ENCODE results near the gene TARBP1.

The TARBP1 gene

GRCh38 chr1:234477386-234478151, 1.4 kb downstream of the TARBP1 start:
- Mint-ChIP-seq H3K27me3 (peaks cover 8% of the 10 kb centered on the region), H3K27ac (peak overlapping the region; percentile 73), H3K4me1 (ENCODE audit: low read depth) (peaks cover 74% of the 10 kb centered on the region), H3K36me3 (ENCODE audit: low read depth) (peaks cover 11% of the 10 kb centered on the region), H3K9me3 (no peaks in the 10 kb centered on the region), H3K4me3 (peak overlapping the region; percentile 92)

- Mint-ChIP-seq H3K27ac (peak overlapping the region; percentile 33), H3K4me3 (peak overlapping the region; percentile 72), H3K27me3 (no peaks in the 10 kb centered on the region), H3K9me3 (no peaks in the 10 kb centered on the region), H3K36me3 (ENCODE audit: low read depth) (peaks cover 18% of the 10 kb centered on the region), H3K4me1 (ENCODE audit: low read depth) (peaks cover 73% of the 10 kb centered on the region)
Measured at GRCh38 chr1:234476172-234476571, 2.8 kb downstream of the TARBP1 start.

- peaks cover 64% of the 10 kb centered on the region for H3K4me1 Mint-ChIP-seq (ENCODE audit: low read depth)
- H3K27me3 Mint-ChIP-seq: no peaks in the 10 kb centered on the region
- H3K9me3 Mint-ChIP-seq: no peaks in the 10 kb centered on the region
- peaks cover 27% of the 10 kb centered on the region for H3K36me3 Mint-ChIP-seq (ENCODE audit: low read depth)
- no peak overlapping the region for H3K27ac Mint-ChIP-seq
- peak overlapping the region; percentile 33 for H3K4me3 Mint-ChIP-seq
Measured at GRCh38 chr1:234475167-234475793, 3.7 kb downstream of the TARBP1 start.

GRCh38 chr1:234474375-234474774, 4.6 kb downstream of the TARBP1 start:
- H3K9me3 Mint-ChIP-seq: no peaks in the 10 kb centered on the region
- H3K36me3 Mint-ChIP-seq (ENCODE audit: low read depth): peaks cover 36% of the 10 kb centered on the region
- no peak overlapping the region for H3K27ac Mint-ChIP-seq
- H3K27me3 Mint-ChIP-seq: no peaks in the 10 kb centered on the region
- H3K4me1 Mint-ChIP-seq (ENCODE audit: low read depth): peaks cover 55% of the 10 kb centered on the region
- H3K4me3 Mint-ChIP-seq: peak overlapping the region; percentile 5

GRCh38 chr1:234473118-234473517, 5.9 kb downstream of the TARBP1 start:
- peaks cover 45% of the 10 kb centered on the region for H3K36me3 Mint-ChIP-seq (ENCODE audit: low read depth)
- H3K4me1 Mint-ChIP-seq (ENCODE audit: low read depth): peaks cover 52% of the 10 kb centered on the region

GRCh38 chr1:234469376-234469775, 9.6 kb downstream of the TARBP1 start:
- H3K4me3 Mint-ChIP-seq: no peak overlapping the region
- peaks cover 57% of the 10 kb centered on the region for H3K36me3 Mint-ChIP-seq (ENCODE audit: low read depth)
- H3K4me1 Mint-ChIP-seq (ENCODE audit: low read depth): peaks cover 18% of the 10 kb centered on the region
- no peak overlapping the region for H3K27ac Mint-ChIP-seq
- H3K9me3 Mint-ChIP-seq: no peaks in the 10 kb centered on the region
- no peaks in the 10 kb centered on the region for H3K27me3 Mint-ChIP-seq

More at GRCh38 chr1:234473118-234473517, 5.9 kb downstream of the TARBP1 start:
- Mint-ChIP-seq H3K27ac (no peak overlapping the region), H3K27me3 (no peaks in the 10 kb centered on the region), H3K9me3 (no peaks in the 10 kb centered on the region), H3K4me3 (no peak overlapping the region)

GRCh38 chr1:234468580-234468979, 10.4 kb downstream of the TARBP1 start:
- H3K27me3 Mint-ChIP-seq: no peaks in the 10 kb centered on the region
- peaks cover 10% of the 10 kb centered on the region for H3K4me1 Mint-ChIP-seq (ENCODE audit: low read depth)
- H3K27ac Mint-ChIP-seq: no peak overlapping the region
- peaks cover 62% of the 10 kb centered on the region for H3K36me3 Mint-ChIP-seq (ENCODE audit: low read depth)
- no peaks in the 10 kb centered on the region for H3K9me3 Mint-ChIP-seq
- no peak overlapping the region for H3K4me3 Mint-ChIP-seq

GRCh38 chr1:234467821-234468220, 11.2 kb downstream of the TARBP1 start:
- Mint-ChIP-seq H3K27ac (no peak overlapping the region), H3K9me3 (no peaks in the 10 kb centered on the region), H3K36me3 (ENCODE audit: low read depth) (peaks cover 70% of the 10 kb centered on the region), H3K4me3 (no peak overlapping the region), H3K27me3 (no peaks in the 10 kb centered on the region), H3K4me1 (ENCODE audit: low read depth) (peaks cover 3% of the 10 kb centered on the region)

- H3K4me1 Mint-ChIP-seq (ENCODE audit: low read depth): no peaks in the 10 kb centered on the region
- peaks cover 77% of the 10 kb centered on the region for H3K36me3 Mint-ChIP-seq (ENCODE audit: low read depth)
- H3K27me3 Mint-ChIP-seq: no peaks in the 10 kb centered on the region
- no peak overlapping the region for H3K4me3 Mint-ChIP-seq
- no peak overlapping the region for H3K27ac Mint-ChIP-seq
- H3K9me3 Mint-ChIP-seq: no peaks in the 10 kb centered on the region
Measured at GRCh38 chr1:234466945-234467344, 12.0 kb downstream of the TARBP1 start.

- Mint-ChIP-seq H3K27me3 (no peaks in the 10 kb centered on the region), H3K36me3 (ENCODE audit: low read depth) (peaks cover 74% of the 10 kb centered on the region), H3K27ac (no peak overlapping the region), H3K9me3 (no peaks in the 10 kb centered on the region), H3K4me1 (ENCODE audit: low read depth) (no peaks in the 10 kb centered on the region), H3K4me3 (no peak overlapping the region)
Measured at GRCh38 chr1:234463749-234464148, 15.2 kb downstream of the TARBP1 start.

- H3K27me3 Mint-ChIP-seq: no peaks in the 10 kb centered on the region
- H3K36me3 Mint-ChIP-seq (ENCODE audit: low read depth): peaks cover 71% of the 10 kb centered on the region
- H3K4me1 Mint-ChIP-seq (ENCODE audit: low read depth): no peaks in the 10 kb centered on the region
- H3K9me3 Mint-ChIP-seq: no peaks in the 10 kb centered on the region
- no peak overlapping the region for H3K27ac Mint-ChIP-seq
- no peak overlapping the region for H3K4me3 Mint-ChIP-seq
Measured at GRCh38 chr1:234460652-234461051, 18.3 kb downstream of the TARBP1 start.

GRCh38 chr1:234458352-234459017, 20.5 kb downstream of the TARBP1 start:
- Mint-ChIP-seq H3K9me3 (no peaks in the 10 kb centered on the region), H3K4me3 (no peak overlapping the region)

GRCh38 chr1:234454926-234455325, 24.1 kb downstream of the TARBP1 start:
- Mint-ChIP-seq H3K4me1 (ENCODE audit: low read depth) (no peaks in the 10 kb centered on the region), H3K36me3 (ENCODE audit: low read depth) (peaks cover 58% of the 10 kb centered on the region), H3K27me3 (no peaks in the 10 kb centered on the region), H3K27ac (no peak overlapping the region), H3K9me3 (no peaks in the 10 kb centered on the region), H3K4me3 (no peak overlapping the region)

More at GRCh38 chr1:234458352-234459017, 20.5 kb downstream of the TARBP1 start:
- no peaks in the 10 kb centered on the region for H3K27me3 Mint-ChIP-seq
- peaks cover 67% of the 10 kb centered on the region for H3K36me3 Mint-ChIP-seq (ENCODE audit: low read depth)
- no peak overlapping the region for H3K27ac Mint-ChIP-seq
- no peaks in the 10 kb centered on the region for H3K4me1 Mint-ChIP-seq (ENCODE audit: low read depth)

- Mint-ChIP-seq H3K36me3 (ENCODE audit: low read depth) (peaks cover 68% of the 10 kb centered on the region), H3K4me1 (ENCODE audit: low read depth) (no peaks in the 10 kb centered on the region), H3K4me3 (no peak overlapping the region), H3K27ac (no peak overlapping the region), H3K27me3 (no peaks in the 10 kb centered on the region), H3K9me3 (no peaks in the 10 kb centered on the region)
Measured at GRCh38 chr1:234452406-234452965, 26.5 kb downstream of the TARBP1 start.

- H3K36me3 Mint-ChIP-seq (ENCODE audit: low read depth): peaks cover 87% of the 10 kb centered on the region
- peaks cover 3% of the 10 kb centered on the region for H3K4me1 Mint-ChIP-seq (ENCODE audit: low read depth)
Measured at GRCh38 chr1:234440348-234440747, 38.6 kb downstream of the TARBP1 start.

More at GRCh38 chr1:234440348-234440747, 38.6 kb downstream of the TARBP1 start:
- Mint-ChIP-seq H3K4me3 (no peak overlapping the region), H3K27ac (no peak overlapping the region), H3K9me3 (no peaks in the 10 kb centered on the region), H3K27me3 (no peaks in the 10 kb centered on the region)
